HepG2 (cell line): ENCODE results near the gene SNAP91. TPM values are rescaled to one million over a fixed set of nuclear protein-coding genes. Genes with fewer than 3 reads are reported as not detected.

Source experiments
- ATF7-NPFF ChIP-seq: sonication (generic); formaldehyde crosslinking; IDR thresholded peaks from 2 replicates; pipeline ENCODE4 v1.8.1; 2023; ENCODE audit warnings: mild to moderate bottlenecking, low read depth, missing genetic modification reagents, moderate library complexity
- EZH2 ChIP-seq: conservative IDR thresholded peaks from 2 replicates; pipeline ENCODE4 v1.6.1; 2012; ENCODE audit warnings: mild to moderate bottlenecking, low read depth, low read length, moderate library complexity
- RFX1 ChIP-seq: fragments of 450-650 bp; IDR thresholded peaks from 2 replicates; pipeline ENCODE4 v1.6.1; 2017
- ZNF746 ChIP-seq: sonication (generic); formaldehyde crosslinking; IDR thresholded peaks from 2 replicates; pipeline ENCODE4 v1.8.0; 2022; ENCODE audit warnings: mild to moderate bottlenecking, missing genetic modification reagents
- ZNF788 ChIP-seq: sonication (generic); formaldehyde crosslinking; IDR thresholded peaks from 2 replicates; pipeline ENCODE4 v1.5.0; 2020; ENCODE audit warnings: mild to moderate bottlenecking, missing genetic modification reagents, borderline replicate concordance
- polyA plus RNA-seq, 8 experiments: library from polyadenylated mRNA; depleted of rRNA in 3 of 8; stranded (reverse) in 7 of 8; unstranded in 1 of 8; fragments of >200 nt; fragmentation: Illumina TruSeq in 4 of 8; extraction: Trizol in 4 of 8; gene quantifications; 2 replicates each; pipeline versions ENCODE4 v1.2.1 to v1.2.3, GENCODE V29; 2011 to 2016; ENCODE audit warnings: low read depth in 4 of 8, missing spikeins in 1 of 8, mixed read lengths in 1 of 8; ENCODE audit not compliant: insufficient read depth in 1 of 8
- total RNA-seq, 5 experiments: library from RNA; depleted of rRNA; stranded (reverse); fragments of >200 nt; fragmentation: Illumina TruSeq; extraction: Trizol; gene quantifications; 2 replicates each; pipeline ENCODE4 v1.2.3, GENCODE V29; 2016; ENCODE audit warnings: low read depth in 1 of 5
- TF ChIP-seq, protein P1 (sequence below): sonication (generic); formaldehyde crosslinking; IDR thresholded peaks from 2 replicates; pipeline ENCODE4 v1.4.0; 2020; ENCODE audit warnings: mild to moderate bottlenecking, missing genetic modification reagents
- TF ChIP-seq, protein P2 (sequence below): sonication (generic); formaldehyde crosslinking; IDR thresholded peaks from 2 replicates; pipeline ENCODE4 v1.5.0; 2020; ENCODE audit warnings: mild to moderate bottlenecking, missing genetic modification reagents
- TF ChIP-seq, protein P3 (sequence below): sonication (generic); formaldehyde crosslinking; IDR thresholded peaks from 2 replicates; pipeline ENCODE4 v1.5.1; 2020; ENCODE audit warnings: mild to moderate bottlenecking, missing genetic modification reagents, moderate library complexity
- TF ChIP-seq, protein P4 (sequence below): sonication (generic); formaldehyde crosslinking; IDR thresholded peaks from 2 replicates; pipeline ENCODE4 v1.5.0; 2020; ENCODE audit warnings: mild to moderate bottlenecking, missing genetic modification reagents

Gene SNAP91
- total and polyA plus RNA-seq, 2 of the 13 experiments (the other 11 are each of a cell fraction or from before 2014, with no cell fraction given), result not detected

DNA sequence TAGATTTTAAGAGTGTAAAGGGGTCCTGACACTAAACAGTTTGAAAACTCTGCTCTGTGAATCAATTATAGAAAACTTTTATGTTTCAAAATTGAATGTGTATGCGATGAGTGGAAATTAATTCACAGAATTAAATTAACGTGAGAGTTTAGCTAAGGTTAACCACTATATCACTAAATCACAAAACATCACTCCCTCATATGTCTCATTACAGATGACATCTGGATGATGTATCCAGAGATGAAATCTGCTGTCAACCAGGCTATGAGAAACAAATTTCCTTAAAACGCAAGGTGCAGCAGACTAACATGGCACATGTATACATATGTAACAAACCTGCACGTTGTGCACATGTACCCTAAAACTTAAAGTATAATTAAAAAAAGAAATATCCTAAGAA is 169.2 kb downstream of the SNAP91 start (continued):
- TF ChIP-seq, protein P1, sequence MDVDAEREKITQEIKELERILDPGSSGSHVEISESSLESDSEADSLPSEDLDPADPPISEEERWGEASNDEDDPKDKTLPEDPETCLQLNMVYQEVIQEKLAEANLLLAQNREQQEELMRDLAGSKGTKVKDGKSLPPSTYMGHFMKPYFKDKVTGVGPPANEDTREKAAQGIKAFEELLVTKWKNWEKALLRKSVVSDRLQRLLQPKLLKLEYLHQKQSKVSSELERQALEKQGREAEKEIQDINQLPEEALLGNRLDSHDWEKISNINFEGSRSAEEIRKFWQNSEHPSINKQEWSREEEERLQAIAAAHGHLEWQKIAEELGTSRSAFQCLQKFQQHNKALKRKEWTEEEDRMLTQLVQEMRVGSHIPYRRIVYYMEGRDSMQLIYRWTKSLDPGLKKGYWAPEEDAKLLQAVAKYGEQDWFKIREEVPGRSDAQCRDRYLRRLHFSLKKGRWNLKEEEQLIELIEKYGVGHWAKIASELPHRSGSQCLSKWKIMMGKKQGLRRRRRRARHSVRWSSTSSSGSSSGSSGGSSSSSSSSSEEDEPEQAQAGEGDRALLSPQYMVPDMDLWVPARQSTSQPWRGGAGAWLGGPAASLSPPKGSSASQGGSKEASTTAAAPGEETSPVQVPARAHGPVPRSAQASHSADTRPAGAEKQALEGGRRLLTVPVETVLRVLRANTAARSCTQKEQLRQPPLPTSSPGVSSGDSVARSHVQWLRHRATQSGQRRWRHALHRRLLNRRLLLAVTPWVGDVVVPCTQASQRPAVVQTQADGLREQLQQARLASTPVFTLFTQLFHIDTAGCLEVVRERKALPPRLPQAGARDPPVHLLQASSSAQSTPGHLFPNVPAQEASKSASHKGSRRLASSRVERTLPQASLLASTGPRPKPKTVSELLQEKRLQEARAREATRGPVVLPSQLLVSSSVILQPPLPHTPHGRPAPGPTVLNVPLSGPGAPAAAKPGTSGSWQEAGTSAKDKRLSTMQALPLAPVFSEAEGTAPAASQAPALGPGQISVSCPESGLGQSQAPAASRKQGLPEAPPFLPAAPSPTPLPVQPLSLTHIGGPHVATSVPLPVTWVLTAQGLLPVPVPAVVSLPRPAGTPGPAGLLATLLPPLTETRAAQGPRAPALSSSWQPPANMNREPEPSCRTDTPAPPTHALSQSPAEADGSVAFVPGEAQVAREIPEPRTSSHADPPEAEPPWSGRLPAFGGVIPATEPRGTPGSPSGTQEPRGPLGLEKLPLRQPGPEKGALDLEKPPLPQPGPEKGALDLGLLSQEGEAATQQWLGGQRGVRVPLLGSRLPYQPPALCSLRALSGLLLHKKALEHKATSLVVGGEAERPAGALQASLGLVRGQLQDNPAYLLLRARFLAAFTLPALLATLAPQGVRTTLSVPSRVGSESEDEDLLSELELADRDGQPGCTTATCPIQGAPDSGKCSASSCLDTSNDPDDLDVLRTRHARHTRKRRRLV, result no peak
- TF ChIP-seq ZNF746 (CRISPR knock-in tag) (no peak), EZH2 (no peak), ATF7-NPFF (CRISPR knock-in tag) (no peak), RFX1 (no peak), ZNF788 (CRISPR knock-in tag) (no peak)
- TF ChIP-seq, protein P2, sequence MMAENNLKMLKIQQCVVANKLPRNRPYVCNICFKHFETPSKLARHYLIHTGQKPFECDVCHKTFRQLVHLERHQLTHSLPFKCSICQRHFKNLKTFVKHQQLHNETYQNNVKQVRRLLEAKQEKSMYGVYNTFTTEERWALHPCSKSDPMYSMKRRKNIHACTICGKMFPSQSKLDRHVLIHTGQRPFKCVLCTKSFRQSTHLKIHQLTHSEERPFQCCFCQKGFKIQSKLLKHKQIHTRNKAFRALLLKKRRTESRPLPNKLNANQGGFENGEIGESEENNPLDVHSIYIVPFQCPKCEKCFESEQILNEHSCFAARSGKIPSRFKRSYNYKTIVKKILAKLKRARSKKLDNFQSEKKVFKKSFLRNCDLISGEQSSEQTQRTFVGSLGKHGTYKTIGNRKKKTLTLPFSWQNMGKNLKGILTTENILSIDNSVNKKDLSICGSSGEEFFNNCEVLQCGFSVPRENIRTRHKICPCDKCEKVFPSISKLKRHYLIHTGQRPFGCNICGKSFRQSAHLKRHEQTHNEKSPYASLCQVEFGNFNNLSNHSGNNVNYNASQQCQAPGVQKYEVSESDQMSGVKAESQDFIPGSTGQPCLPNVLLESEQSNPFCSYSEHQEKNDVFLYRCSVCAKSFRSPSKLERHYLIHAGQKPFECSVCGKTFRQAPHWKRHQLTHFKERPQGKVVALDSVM (CRISPR knock-in tag), result no peak
- TF ChIP-seq, protein P3, sequence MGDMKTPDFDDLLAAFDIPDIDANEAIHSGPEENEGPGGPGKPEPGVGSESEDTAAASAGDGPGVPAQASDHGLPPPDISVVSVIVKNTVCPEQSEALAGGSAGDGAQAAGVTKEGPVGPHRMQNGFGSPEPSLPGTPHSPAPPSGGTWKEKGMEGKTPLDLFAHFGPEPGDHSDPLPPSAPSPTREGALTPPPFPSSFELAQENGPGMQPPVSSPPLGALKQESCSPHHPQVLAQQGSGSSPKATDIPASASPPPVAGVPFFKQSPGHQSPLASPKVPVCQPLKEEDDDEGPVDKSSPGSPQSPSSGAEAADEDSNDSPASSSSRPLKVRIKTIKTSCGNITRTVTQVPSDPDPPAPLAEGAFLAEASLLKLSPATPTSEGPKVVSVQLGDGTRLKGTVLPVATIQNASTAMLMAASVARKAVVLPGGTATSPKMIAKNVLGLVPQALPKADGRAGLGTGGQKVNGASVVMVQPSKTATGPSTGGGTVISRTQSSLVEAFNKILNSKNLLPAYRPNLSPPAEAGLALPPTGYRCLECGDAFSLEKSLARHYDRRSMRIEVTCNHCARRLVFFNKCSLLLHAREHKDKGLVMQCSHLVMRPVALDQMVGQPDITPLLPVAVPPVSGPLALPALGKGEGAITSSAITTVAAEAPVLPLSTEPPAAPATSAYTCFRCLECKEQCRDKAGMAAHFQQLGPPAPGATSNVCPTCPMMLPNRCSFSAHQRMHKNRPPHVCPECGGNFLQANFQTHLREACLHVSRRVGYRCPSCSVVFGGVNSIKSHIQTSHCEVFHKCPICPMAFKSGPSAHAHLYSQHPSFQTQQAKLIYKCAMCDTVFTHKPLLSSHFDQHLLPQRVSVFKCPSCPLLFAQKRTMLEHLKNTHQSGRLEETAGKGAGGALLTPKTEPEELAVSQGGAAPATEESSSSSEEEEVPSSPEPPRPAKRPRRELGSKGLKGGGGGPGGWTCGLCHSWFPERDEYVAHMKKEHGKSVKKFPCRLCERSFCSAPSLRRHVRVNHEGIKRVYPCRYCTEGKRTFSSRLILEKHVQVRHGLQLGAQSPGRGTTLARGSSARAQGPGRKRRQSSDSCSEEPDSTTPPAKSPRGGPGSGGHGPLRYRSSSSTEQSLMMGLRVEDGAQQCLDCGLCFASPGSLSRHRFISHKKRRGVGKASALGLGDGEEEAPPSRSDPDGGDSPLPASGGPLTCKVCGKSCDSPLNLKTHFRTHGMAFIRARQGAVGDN, result no peak
- TF ChIP-seq, protein P4, sequence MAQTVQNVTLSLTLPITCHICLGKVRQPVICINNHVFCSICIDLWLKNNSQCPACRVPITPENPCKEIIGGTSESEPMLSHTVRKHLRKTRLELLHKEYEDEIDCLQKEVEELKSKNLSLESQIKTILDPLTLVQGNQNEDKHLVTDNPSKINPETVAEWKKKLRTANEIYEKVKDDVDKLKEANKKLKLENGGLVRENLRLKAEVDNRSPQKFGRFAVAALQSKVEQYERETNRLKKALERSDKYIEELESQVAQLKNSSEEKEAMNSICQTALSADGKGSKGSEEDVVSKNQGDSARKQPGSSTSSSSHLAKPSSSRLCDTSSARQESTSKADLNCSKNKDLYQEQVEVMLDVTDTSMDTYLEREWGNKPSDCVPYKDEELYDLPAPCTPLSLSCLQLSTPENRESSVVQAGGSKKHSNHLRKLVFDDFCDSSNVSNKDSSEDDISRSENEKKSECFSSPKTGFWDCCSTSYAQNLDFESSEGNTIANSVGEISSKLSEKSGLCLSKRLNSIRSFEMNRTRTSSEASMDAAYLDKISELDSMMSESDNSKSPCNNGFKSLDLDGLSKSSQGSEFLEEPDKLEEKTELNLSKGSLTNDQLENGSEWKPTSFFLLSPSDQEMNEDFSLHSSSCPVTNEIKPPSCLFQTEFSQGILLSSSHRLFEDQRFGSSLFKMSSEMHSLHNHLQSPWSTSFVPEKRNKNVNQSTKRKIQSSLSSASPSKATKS (CRISPR knock-in tag), result no peak
- TF ChIP-seq, all 625 proteins: peak for 0
